ENCODE data around the gene SCYGR6. TPM values are rescaled to one million over a fixed set of nuclear protein-coding genes. Genes with fewer than 3 reads are reported as not detected.

The SCYGR6 gene
- total RNA-seq, 1 experiment from 2014 or later = not detected

GRCh38 chr2:227703961-227704360 lies 20.6 kb downstream of the SCYGR6 start (continued):
- TF ChIP-seq ZNF532 (CRISPR knock-in tag; IDR thresholded peaks at IDR 0.05; ENCODE audit: borderline replicate concordance) (no peak), OVOL2 (CRISPR knock-in tag; IDR thresholded peaks at IDR 0.05; ENCODE audit: borderline replicate concordance) (no peak), TP53 (CRISPR knock-in tag; IDR thresholded peaks at IDR 0.05) (no peak), ZNF232 (CRISPR knock-in tag; IDR thresholded peaks at IDR 0.05) (no peak)

- Mint-ChIP-seq H3K4me3 (no peak overlapping the region), H3K27ac (no peak overlapping the region), H3K36me3 (peaks cover 23% of the 10 kb centered on the region), H3K9me3 (0 out of 2 replicates have a peak, but pooled peaks cover 10% of the 10 kb centered on the region), H3K27me3 (ENCODE audit: low read depth) (no peaks in the 10 kb centered on the region), H3K4me1 (0 out of 2 replicates have a peak, but pooled peaks cover 3% of the 10 kb centered on the region)
- no peak for TF ChIP-seq E2F4 (CRISPR knock-in tag; IDR thresholded peaks at IDR 0.05; ENCODE audit: borderline replicate concordance, low read depth)
- no peak for TF ChIP-seq RORB (CRISPR knock-in tag; IDR thresholded peaks at IDR 0.05)
- TF ChIP-seq ATF6 (CRISPR knock-in tag; IDR thresholded peaks at IDR 0.05) = no peak
- TF ChIP-seq PRDM15 (CRISPR knock-in tag; IDR thresholded peaks at IDR 0.05) = no peak
- TF ChIP-seq USF1 (CRISPR knock-in tag; IDR thresholded peaks at IDR 0.05) = no peak
- ChIA-PET CTCF (no interaction called here), POLR2A (no interaction called here)
- peak; percentile 50; the same call in 1 of the 2 replicates for ATAC-seq
- no peak for DNase-seq (ENCODE audit: low spot score)
These were observed 21.3 kb downstream of the SCYGR6 start for GRCh38 chr2:227703280-227703732.

- H3K27ac Mint-ChIP-seq = no peak overlapping the region
- ATAC-seq = no peak
- peaks cover 23% of the 10 kb centered on the region for H3K36me3 Mint-ChIP-seq
- no peak overlapping the region for H3K4me3 Mint-ChIP-seq
- H3K9me3 Mint-ChIP-seq = 0 out of 2 replicates have a peak, but pooled peaks cover 10% of the 10 kb centered on the region
- DNase-seq (ENCODE audit: low spot score) = no peak
- ChIA-PET CTCF (interaction anchor here (0.6 kb wide), 1 partner anchor 254 kb away, joined by 3 read pairs; no protein-coding TSS in a partner anchor), POLR2A (interaction anchor here (0.7 kb wide), 1 partner anchor 148 kb away, joined by 3 read pairs; no protein-coding TSS in a partner anchor)
- 0 out of 2 replicates have a peak, but pooled peaks cover 3% of the 10 kb centered on the region for H3K4me1 Mint-ChIP-seq
- TF ChIP-seq TCF7 (CRISPR knock-in tag; IDR thresholded peaks at IDR 0.05; ENCODE audit: low read depth) (no peak), GRHL2 (CRISPR knock-in tag; IDR thresholded peaks at IDR 0.05; ENCODE audit: insufficient replicate concordance, severe bottlenecking) (no peak)
- H3K27me3 Mint-ChIP-seq (ENCODE audit: low read depth) = no peaks in the 10 kb centered on the region
These were observed 23.0 kb downstream of the SCYGR6 start for GRCh38 chr2:227701556-227701955.
